Heart right ventricle (tissue), 16 donors: ENCODE results near the gene NWD2. TPM values are rescaled to one million over a fixed set of nuclear protein-coding genes. Genes with fewer than 3 reads are reported as not detected.
A peak's percentile ranks its signal among the peaks of the same experiment; 100 is the strongest.

ENCODE experiments used
- ATAC-seq, 8 donors: fragments of 200-7000 bp; cut with Tn5 transposase; one replicate each; pipeline ENCODE4 v1.9.1; 2020; ENCODE audit warnings: mild to moderate bottlenecking in 8 of 8, moderate library complexity in 8 of 8, moderate number of reproducible peaks in 1 of 8
- DNase-seq, 2 donors: peaks; one replicate each; pipeline ENCODE4 v3.0.0-alpha.2; 2020
- H3K27ac ChIP-seq, 10 donors: fragments of 200-600 bp; sonication (generic) in 2 of 10; one replicate each; pipeline versions ENCODE4 v1.5.0 to v1.8.0; 2020 to 2022; ENCODE audit warnings: mild to moderate bottlenecking in 3 of 10
- H3K27me3 ChIP-seq, 7 donors: fragments of 200-600 bp; one replicate each; pipeline ENCODE4 v1.8.0; 2021 to 2022; ENCODE audit warnings: mild to moderate bottlenecking in 2 of 7
- H3K36me3 ChIP-seq, 9 donors: fragments of 200-600 bp; sonication (generic) in 1 of 9; one replicate each; pipeline versions ENCODE4 v1.5.0 to v1.8.0; 2020 to 2022; ENCODE audit warnings: mild to moderate bottlenecking in 2 of 9
- H3K4me1 ChIP-seq, 9 donors: fragments of 200-600 bp; sonication (generic) in 1 of 9; one replicate each; pipeline versions ENCODE4 v1.5.0 to v1.8.0; 2020 to 2022; ENCODE audit warnings: mild to moderate bottlenecking in 4 of 9
- H3K4me3 ChIP-seq, 10 donors: fragments of 200-600 bp; sonication (generic) in 2 of 10; one replicate each; pipeline versions ENCODE4 v1.5.0 to v1.8.0; 2020 to 2022; ENCODE audit warnings: mild to moderate bottlenecking in 7 of 10, moderate library complexity in 2 of 10
- H3K9me3 ChIP-seq, 11 donors: fragments of 200-600 bp in 10 of 11; sonication (generic) in 2 of 11; one replicate each; pipeline versions ENCODE4 v1.5.0 to v1.8.0; 2013 to 2022; ENCODE audit warnings: mild to moderate bottlenecking in 2 of 11, control low read depth in 1 of 11, moderate library complexity in 1 of 11
- CTCF ChIP-seq, 9 donors: fragments of 200-600 bp; sonication (generic) in 2 of 9; IDR thresholded peaks; one replicate each; pipeline versions ENCODE4 v1.5.0 to v1.8.0; 2021 to 2022; ENCODE audit warnings: antibody characterized with exemption in 9 of 9, mild to moderate bottlenecking in 5 of 9, moderate library complexity in 1 of 9
- WGBS, 2 donors: extraction: QIAGEN DNeasy Blood & Tissue Kit; methylation state at CpG; one replicate each; pipeline ENCODE4 v1.1.7; 2013; ENCODE audit warnings: inconsistent platforms in 1 of 2; 5-methylcytosine and 5-hydroxymethylcytosine counted together
- intact Hi-C, 10 donors: fragments of 100-400 bp; cut with DNase I; formaldehyde crosslinking; loops; one replicate each; pipeline versions ENCODE4 v1.11.1 to v1.14.2; 2022
- polyA plus RNA-seq, 2 donors: library from polyadenylated mRNA; stranded (reverse); fragments of 200-250 nt; gene quantifications; one replicate each; pipeline ENCODE4 v1.2.3, GENCODE V29; 2013
- total RNA-seq, 10 donors: library from RNA; stranded (reverse); fragmentation: NEBNext Ultra II Directional in 3 of 10; extraction: Animal tissue kit (Norgen Biotek cat#: 25700) in 3 of 10; gene quantifications; one replicate each; pipeline versions ENCODE4 v1.2.1 to v1.2.4, GENCODE V29; 2021 to 2023
- donor health status: Arrhythmogenic right ventricular cardiomyopathy.
- donor health status: ischemic (EF 13 %, LVEDD 7.1; RV severe dilation, severe dysfunction).
- donor health status: healthy with polysubstance abuse.
- donor health status: DM: no; HTN: yes; CAD: no.
- donor health status: DM: no; HTN: no; CAD: no.
- donor health status: ischemic (EF 25% LVEDD 6.9; RV normal size, moderate dysfunction).
- donor health status: ischemic (EF 25% LVEDD 5.7; RV mildly dilated, moderate dysfunction).
- donor health status: healthy.
- donor health status: DM: yes; HTN: yes; CAD: no.
- donor health status: Ischemic cardiomyopathy.
- donor health status: ischemic (EF 35%, LVEDD 5.7; RV mildly dilated, moderate dysfunction).
- donor health status: nonischemic (EF 11% LVEDD 7.7; RV severe dilation, severe dysfunction).
- donor health status: DM: yes; HTN: yes; CAD: no.
- donor health status: PGD.
- donor health status: ischemic (EF 29% LVEDD 5.4; RV normal size, mild dysfunction).
- donor health status: nonischemic (EF 23%, LVEDD 6.1; RV moderate dilation, normal function).

Gene NWD2
- total and polyA plus RNA-seq, 12 donors, result 0.02 to 0.37 (median 0.04) TPM; not detected in 7

DNA sequence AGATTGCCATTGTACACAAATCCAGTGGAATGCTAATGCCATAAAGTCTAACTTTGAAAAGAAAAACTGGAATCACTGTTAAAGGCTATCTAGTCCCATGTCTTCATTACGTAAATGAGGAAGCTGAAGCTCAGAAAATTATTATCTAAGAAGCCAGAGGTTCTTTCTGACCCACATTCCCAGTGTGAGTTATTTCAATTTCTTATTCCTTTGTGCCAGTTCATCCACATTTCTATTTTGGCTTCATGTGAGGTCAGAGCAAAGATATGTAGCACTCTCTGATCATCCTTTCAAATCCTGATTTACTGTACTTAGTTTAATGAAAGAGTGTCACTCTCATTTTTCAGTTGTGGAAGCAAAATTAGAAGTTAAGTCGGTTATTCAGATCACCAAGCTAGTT, 24.6 kb upstream of the NWD2 start:
- Histone ChIP-seq H3K36me3 (no peaks in the 10 kb centered on the region), H3K9me3 (no peaks in the 10 kb centered on the region), H3K4me1 (no peaks in the 10 kb centered on the region), H3K27me3 (peaks cover 0 to 7% (median 0%) of the 10 kb centered on the region in 7 donors), H3K27ac (no peak overlapping the region), H3K4me3 (no peak overlapping the region)
- TF ChIP-seq CTCF (IDR thresholded peaks at IDR 0.05), result no peak
- intact Hi-C loops, result no loop called here
- WGBS, 2 donors, result 58% methylated on average over 2 of the region's 2 CpGs
- no peak for DNase-seq
- ATAC-seq, result no peak

DNA sequence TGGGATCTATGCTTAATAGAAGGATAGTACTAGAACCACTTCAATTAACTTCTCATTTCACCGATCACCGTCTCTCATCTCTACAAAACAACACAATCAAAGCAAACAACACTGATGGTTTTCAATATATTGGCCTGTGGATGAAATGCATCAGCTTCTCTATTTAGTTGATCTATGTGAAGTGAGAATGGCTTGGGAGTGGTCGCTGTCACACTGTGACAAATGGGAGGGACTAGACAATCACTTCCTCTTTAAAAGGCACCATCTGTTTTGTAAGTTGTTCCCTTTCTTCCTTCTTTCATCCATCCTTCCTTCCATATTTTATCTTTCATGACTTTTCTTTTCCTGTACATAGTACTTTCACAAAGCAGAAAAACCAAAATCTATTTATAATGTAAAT, 23.9 kb upstream of the NWD2 start:
- Histone ChIP-seq H3K4me3 (no peak overlapping the region), H3K36me3 (no peaks in the 10 kb centered on the region), H3K27me3 (peaks cover 0 to 7% (median 0%) of the 10 kb centered on the region in 7 donors), H3K9me3 (no peaks in the 10 kb centered on the region), H3K27ac (no peak overlapping the region), H3K4me1 (no peaks in the 10 kb centered on the region)
- DNase-seq (no peak), ATAC-seq (no peak)
- intact Hi-C loops, result no loop called here
- 82 to 83% methylated on average over 3 of the region's 3 CpGs for WGBS, 2 donors
- no peak for TF ChIP-seq CTCF (IDR thresholded peaks at IDR 0.05)

DNA sequence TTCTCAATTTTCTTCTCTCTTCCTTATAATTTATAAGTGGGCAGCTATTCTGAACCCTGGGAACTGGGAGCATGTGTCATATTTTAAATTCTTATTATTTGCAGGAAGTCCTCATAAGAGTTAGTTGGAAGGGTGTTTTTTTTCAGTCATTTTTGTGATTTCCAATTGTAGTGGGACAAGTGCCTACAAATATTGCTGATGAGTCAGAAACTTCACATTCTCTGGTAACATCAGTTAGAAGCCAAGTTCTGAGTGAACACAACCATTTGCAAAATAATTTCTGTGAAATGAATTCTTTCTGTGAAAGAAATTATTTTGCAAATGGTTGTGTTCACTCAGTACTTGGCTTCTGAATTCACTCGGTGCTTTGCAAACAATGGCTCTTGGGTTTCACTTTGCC, 20.8 kb upstream of the NWD2 start:
- Histone ChIP-seq H3K36me3 (no peaks in the 10 kb centered on the region), H3K4me3 (no peak overlapping the region), H3K27ac (no peak overlapping the region), H3K4me1 (no peaks in the 10 kb centered on the region), H3K9me3 (no peaks in the 10 kb centered on the region), H3K27me3 (peaks cover 0 to 7% (median 0%) of the 10 kb centered on the region in 7 donors)
- 82 to 94% methylated on average over 1 of the region's 1 CpG for WGBS, 2 donors
- DNase-seq (no peak), ATAC-seq (no peak)
- intact Hi-C loops, result no loop called here
- no peak for TF ChIP-seq CTCF (IDR thresholded peaks at IDR 0.05)

DNA sequence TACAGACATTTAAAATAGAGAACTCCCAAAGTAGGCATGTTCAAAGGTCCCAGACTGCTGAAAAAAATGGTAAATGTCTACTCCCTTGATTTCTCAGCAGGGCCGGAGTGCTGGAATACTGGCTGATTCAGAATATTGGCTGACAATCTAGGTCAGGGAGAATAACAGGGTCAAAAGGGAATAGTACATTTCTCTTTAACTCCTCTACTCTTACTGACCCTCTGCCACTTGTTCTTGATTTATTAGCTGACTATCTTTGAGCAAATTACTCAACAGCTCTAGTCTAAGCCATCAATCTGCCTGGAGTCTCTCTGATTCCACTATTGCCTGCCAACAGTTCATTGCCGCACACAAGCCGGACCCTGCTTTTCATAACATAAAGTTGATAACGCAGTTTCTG, 19.7 kb upstream of the NWD2 start:
- TF ChIP-seq CTCF (IDR thresholded peaks at IDR 0.05), result no peak

More for the DNA sequence above, 19.7 kb upstream of the NWD2 start:
- Histone ChIP-seq H3K27ac (no peak overlapping the region), H3K4me1 (no peaks in the 10 kb centered on the region), H3K36me3 (no peaks in the 10 kb centered on the region), H3K9me3 (no peaks in the 10 kb centered on the region), H3K4me3 (no peak overlapping the region), H3K27me3 (peaks cover 0 to 7% (median 0%) of the 10 kb centered on the region in 7 donors)
- DNase-seq (no peak), ATAC-seq (peak in 1 of 8 donors; percentile 29)
- intact Hi-C loops, result no loop called here
- WGBS, 2 donors, result 79 to 81% methylated on average over 4 of the region's 4 CpGs
